Globus pallidus (tissue), 1 donor: ENCODE data around the gene LSM14B.
A peak's percentile ranks its signal among the peaks of the same experiment; 100 is the strongest.
"Not testable (repeated sequence)": the region's sequence is repeated elsewhere in the genome, so short reads cannot be mapped to it uniquely, and the experiment has no call there.

Experiments
- DNase-seq: peaks from one replicate; pipeline ENCODE4 v3.0.0-alpha.2; 2015; ENCODE audit warnings: low spot score

Gene LSM14B

DNA sequence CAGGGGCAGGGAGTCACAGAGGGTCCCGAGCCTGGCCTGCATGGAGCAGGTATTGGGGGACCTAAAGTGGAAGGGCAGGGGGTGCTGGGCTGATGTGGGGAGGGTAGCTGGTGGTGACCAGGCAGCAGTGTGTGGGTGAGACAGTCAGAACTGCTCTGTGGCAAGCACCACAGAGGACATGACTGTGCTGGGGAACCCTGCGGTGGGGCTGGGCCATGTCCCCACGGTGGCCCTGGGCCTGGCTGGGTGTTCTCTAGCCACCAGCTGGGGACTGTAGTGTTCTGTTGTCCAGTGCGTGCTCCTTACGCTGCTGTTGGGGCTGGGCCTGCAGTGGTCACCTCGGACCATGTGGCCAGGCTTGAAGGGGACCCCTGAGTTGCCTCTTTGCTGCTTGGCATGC, 24.9 kb downstream of the LSM14B start:
- no peak for DNase-seq

DNA sequence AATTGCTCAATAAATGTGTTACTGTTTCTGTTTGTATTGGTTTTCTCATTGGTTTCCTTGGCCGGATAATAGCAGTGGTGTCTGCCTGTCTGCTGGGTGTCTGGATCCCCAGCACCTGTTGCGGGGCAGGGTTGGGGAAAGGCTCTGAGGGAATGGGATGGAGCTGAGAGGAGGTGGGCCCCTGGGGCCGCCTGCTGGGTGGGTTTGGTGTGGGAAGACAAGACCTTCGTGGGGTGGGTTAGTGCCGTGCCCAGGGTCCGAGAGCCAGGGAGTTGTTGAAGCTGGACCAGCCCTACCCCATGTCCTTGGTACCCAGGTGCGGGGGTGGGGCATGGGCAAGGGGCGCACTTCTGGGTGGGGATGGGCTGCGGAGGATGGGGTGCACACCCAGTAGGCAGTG, 25.3 kb downstream of the LSM14B start:
- no peak for DNase-seq

DNA sequence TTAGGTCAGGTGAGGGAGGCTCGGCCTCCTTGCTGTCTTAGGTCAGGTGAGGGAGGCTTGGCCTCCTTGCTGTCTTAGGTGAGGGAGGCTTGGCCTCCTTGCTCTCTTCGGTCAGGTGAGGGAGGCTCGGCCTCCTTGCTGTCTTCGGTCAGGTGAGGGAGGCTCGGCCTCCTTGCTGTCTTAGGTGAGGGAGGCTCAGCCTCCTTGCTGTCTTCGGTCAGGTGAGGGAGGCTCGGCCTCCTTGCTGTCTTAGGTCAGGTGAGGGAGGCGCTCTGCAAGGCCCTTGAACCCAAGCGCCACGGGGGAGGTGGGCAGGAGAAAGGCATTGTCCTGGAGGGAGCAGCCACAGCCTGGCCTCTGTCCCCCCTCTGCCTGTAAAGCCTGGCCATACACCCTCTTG, 26.1 kb downstream of the LSM14B start:
- DNase-seq: not testable (repeated sequence)

- DNase-seq: no peak
Observed at GRCh38 chr20:62148908-62149314, 26.6 kb downstream of the LSM14B start.

- DNase-seq: peak; percentile 48
Observed at GRCh38 chr20:62149532-62150309, 27.4 kb downstream of the LSM14B start.

DNA sequence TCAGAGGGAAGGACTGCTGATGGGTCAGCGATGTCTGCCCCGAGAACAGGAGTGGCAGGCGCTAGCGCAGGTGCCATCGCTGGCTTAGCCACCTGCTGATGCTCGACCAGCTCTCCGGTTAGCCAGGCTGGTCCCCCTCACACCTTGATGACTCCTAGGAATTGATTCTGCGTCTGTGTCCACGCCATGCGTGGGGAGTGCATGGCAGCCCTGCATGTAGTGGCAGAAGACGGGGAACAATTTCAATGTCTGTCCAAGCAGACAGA, 28.0 kb downstream of the LSM14B start:
- no peak for DNase-seq

GRCh38 chr20:62151225-62151624, 28.9 kb downstream of the LSM14B start:
- no peak for DNase-seq

GRCh38 chr20:62151835-62152364, 29.6 kb downstream of the LSM14B start:
- DNase-seq: no peak

DNA sequence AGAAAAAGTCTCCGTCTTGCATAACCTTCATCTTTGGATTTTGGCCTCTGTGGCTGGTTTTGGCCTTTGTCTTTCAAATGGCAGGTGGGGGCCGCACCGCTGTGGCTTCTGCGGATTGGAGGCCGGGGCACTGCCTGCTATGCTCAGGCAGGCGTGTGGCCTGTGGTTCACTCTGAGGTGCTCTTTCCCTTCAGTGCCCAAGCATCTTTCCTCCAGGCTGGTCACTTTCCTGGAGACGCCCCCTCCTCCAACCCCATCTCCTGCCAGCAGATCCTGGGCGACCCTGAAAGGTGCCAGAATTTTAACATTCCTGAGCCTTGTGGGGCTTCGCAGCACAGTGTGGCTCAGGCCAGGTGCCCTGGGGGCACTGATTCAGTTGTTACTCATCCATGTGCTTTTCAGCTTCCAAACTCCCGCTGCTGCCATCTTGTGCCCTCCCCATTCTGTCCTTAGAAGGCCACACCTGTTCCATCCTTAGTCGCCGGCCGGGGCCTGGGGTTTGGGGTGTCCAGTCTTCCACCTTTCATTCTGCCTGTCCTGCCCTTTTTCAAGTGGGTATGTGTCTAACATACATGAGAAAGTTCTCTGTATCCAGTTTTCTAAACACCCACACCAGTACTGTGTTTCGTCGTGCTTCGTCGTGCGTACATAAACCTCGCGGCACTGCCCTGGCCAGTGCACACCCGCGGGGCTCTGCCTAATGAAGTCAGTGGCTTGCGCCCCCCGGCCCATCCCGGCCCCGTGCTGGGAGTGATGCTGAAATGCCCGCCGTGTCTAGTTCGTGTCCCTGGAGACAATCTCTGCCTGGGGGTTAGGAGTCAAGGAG, 33.4 kb downstream of the LSM14B start:
- DNase-seq: no peak

DNA sequence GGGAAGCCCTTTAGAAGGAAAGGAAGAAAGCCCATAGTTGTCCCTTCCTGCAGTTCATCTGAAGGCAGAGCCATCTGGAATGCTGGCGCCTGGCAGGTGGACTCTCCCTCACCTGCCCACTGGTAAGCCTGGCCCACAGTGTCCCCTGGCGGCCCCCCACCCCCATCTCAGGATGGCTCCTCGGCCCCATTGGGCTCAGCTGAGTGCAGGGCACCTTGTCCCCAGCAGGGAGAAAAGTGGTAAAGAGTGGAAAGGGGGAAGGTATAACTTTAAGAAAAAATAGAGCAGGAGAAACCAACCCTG, 33.9 kb downstream of the LSM14B start:
- DNase-seq: no peak

GRCh38 chr20:62156592-62157386, 34.5 kb downstream of the LSM14B start:
- peak; percentile 26 for DNase-seq

GRCh38 chr20:62157387-62158087, 35.3 kb downstream of the LSM14B start:
- DNase-seq: no peak

- no peak for DNase-seq
Observed at GRCh38 chr20:62158088-62158400, 35.8 kb downstream of the LSM14B start.

- no peak for DNase-seq
Observed at GRCh38 chr20:62158541-62158940, 36.3 kb downstream of the LSM14B start.

- no peak for DNase-seq
Observed at GRCh38 chr20:62159052-62159451, 36.8 kb downstream of the LSM14B start.

- no peak for DNase-seq
Observed at GRCh38 chr20:62159839-62160238, 37.6 kb downstream of the LSM14B start.

DNA sequence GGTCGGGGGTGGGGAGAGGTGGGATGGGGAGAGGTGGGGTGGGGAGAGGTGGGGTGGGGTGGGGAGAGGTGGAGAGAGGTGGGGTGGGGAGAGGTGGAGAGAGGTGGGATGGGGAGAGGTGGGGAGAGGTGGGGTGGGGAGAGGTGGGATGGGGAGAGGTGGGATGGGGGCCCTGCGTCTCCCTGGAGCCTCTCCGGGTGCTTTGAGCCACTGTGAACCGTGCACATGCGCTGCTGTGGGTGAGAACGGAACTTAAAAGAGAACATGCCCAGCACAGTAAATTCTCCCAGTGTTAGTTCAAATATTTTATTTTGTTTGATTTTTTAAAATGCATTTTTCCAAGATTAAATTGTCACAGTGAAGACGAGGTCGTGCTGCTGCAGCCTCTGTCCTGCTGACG, 38.0 kb downstream of the LSM14B start:
- no peak for DNase-seq

DNA sequence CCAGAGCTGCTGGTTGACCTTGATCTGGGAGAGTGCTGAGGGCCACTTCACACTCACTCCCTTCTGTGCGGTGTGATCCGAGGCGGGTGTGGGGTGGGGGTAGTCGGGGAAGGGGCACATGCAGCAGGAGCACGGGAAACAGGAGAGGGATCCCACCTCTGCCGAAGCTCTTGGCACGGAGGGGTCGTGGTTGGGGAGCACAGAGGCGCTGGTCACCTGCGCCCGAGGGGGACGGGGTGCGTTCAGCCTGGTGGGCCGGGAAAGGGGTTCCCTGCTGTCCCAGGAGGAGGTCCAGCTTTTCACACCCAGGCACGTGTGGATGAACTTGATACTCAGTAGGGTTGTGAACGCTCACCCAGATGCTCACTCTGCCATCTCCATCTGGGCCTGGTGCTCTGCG, 38.6 kb downstream of the LSM14B start:
- no peak for DNase-seq

- DNase-seq: no peak
Observed at GRCh38 chr20:62161347-62161746, 39.1 kb downstream of the LSM14B start.

- no peak for DNase-seq
Observed at GRCh38 chr20:62162765-62163484, 40.6 kb downstream of the LSM14B start.

DNA sequence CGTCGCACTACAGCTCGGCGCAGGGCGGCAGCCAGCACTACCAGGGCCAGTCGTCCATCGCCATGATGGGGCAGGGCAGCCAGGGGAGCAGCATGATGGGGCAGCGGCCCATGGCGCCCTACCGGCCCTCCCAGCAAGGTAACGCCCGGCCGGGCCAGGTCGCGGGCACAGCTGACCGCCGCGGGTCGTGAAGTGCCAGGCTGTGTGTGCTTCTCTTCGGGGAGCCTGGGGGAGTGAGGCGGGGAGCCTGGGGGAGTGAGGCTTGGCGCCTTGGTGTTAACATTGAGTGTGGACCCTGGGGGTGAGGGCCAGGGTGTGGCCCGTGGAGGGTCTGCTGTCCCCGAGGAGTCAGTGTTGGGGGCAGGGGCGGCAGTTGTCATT, 41.2 kb downstream of the LSM14B start:
- no peak for DNase-seq
